UCSD-AML1 (cell line): ENCODE measurements around the gene DCAF17.
"Not testable (repeated sequence)": the region's sequence is repeated elsewhere in the genome, so short reads cannot be mapped to it uniquely, and the experiment has no call there.

Experiments used
- DNase-seq: peaks from one replicate; lab custom pipeline; 2025; ENCODE audit not compliant: unreplicated experiment; lab: John Stamatoyannopoulos, UW

The DCAF17 gene

GRCh38 chr2:171410624-171411023 is 23.4 kb upstream of the DCAF17 start:
- DNase-seq, result no peak

- DNase-seq, result no peak
Measured at GRCh38 chr2:171411214-171411613, 22.8 kb upstream of the DCAF17 start.

- no peak for DNase-seq
Measured at GRCh38 chr2:171411791-171412483, 22.1 kb upstream of the DCAF17 start.

GRCh38 chr2:171412571-171413175 is 21.4 kb upstream of the DCAF17 start:
- DNase-seq, result no peak

DNA sequence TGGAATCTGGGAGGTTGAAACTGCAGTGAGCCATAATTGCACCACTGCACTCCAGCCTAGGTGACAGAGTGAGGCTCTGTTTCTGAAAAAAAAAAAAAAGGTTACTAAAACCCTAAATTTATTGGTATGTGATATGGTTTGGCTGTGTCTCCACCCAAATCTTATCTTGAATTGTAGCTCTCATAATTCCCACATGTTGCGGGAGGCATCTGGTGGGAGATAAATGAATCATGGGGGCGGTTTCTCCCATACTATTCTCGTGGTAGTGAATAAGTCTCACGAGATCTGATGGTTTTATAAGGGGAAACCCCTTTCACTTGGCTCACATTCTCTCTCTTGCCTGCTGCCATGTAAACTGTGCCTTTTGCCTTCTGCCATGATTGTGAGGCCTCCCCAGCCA is 19.4 kb upstream of the DCAF17 start:
- not testable (repeated sequence) for DNase-seq

DNA sequence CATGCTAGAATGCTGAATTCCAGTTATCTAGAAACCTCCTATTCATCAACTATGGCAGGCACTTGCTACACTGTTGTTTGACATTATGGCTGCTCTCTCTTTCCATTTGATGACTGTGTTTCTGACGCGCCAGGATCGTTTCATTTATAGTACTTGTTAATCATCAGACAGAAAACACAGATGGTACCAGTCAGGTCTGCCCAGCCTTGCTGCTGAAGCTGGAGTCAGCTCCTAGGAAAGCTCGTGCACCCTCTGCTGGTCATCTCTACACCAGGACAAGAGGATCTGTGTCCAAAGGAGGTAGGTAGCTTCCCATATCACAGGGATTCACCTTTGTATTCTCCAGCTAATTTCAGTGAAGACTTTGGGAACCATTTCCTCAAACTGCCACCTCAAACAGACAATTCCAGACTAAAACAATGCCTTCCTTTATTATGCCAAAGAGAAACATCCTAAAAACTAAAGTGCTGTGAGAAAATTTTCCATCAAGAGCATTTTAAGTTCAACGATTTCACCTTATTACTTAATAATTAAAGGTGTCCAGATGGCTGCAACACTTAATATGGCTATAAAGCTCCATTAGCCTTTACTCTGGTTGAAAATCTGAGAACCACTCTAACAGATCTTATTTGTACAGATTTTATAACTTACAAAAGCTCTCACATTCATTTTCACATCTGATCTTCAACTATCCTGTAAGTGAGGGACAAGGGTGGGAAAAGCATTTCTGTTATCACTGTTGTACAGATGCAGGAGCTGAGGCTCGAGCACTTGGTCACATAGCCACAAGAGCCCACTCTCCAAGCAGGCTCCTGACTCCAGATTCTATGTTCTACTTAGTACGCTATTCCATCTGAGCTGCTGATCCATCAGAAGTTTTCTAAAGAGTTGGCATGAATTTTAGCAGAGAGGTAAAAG is 17.8 kb upstream of the DCAF17 start:
- peak; percentile 68 for DNase-seq

DNA sequence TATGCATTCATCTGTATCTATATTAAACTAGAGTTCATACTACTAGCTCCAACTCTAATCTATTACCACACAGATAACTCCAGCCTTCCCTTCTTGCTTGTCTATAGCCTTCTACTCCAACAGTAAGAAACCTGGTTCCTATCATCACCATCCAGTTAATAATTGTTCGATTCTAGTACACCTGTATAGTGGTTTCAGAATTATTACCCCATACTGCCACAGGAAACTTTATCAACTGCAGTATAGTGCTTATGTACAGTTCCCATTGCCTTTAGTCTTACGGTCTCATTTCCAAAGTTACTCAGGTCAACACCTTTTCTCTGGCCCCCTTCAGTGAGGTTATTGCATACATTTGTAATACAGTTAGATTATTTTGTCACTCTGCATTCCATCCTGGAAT is 14.7 kb upstream of the DCAF17 start:
- DNase-seq, result no peak

GRCh38 chr2:171420728-171421563 is 13.1 kb upstream of the DCAF17 start:
- DNase-seq, result no peak

- DNase-seq, result not testable (repeated sequence)
Measured at GRCh38 chr2:171422710-171423495, 11.1 kb upstream of the DCAF17 start.

GRCh38 chr2:171430516-171431410 is 3.3 kb upstream of the DCAF17 start:
- DNase-seq, result no peak

- DNase-seq, result no peak
Measured at GRCh38 chr2:171431677-171432167, 2.3 kb upstream of the DCAF17 start.

DNA sequence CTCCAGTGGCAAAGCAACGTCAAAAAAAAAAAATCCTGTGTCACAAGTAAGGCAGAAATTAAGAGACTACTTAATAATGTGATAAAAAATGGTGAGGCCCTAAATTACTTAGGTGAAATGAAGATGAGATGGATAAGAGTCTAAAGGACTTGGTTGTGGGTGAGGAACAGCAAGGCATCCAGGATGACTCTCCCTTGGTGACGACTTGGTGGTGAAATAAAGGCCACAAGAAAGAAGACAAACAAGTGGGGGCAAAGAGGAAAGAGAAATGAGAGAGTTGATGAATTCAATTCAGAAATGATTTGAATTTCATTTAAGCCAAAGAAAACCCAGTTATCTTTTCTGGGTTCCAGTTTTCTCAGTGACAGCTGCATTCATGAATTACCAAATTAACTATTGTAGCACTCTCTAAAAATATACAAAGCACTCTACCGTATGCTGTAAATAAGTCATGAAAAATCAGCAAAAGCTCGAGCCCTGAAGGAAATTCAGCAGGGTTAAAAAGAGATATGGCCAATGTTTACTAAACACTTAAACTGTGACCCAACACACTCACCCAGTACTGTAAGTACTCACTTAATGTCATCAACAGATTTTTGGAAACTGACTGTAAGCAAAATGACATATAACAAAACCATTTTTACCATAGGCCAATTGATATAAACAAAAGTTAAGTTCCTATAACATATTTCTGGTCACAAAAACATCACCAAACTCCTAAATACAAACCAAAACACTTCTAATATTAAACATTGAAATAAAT is 1.6 kb upstream of the DCAF17 start:
- DNase-seq, result no peak

- DNase-seq, result peak; percentile 50
Measured at GRCh38 chr2:171432969-171433762, 860 bp upstream of the DCAF17 start.

DNA sequence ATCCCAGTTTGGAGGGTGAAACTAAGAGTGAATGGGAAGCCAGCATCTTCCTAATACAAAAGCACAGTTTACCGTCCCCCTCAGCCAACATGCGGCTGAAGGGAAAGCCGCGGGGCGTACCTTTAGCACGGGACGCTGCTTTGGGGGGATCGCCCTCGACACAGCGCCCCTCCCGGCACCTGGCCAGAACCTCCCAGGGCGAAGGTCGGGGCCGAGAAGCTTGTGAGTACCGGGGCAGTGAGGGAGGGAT is 338 bp upstream of the DCAF17 start, which contains the start of gene METTL8:
TSS of gene METTL8 (minus strand) at position 228 of the 250 bp plus-strand sequence. CDS start 41,805 bp downstream, outside the sequence.
- DNase-seq, result no peak

GRCh38 chr2:171436307-171436706 is 2.3 kb downstream of the DCAF17 start:
- no peak for DNase-seq

- no peak for DNase-seq
Measured at GRCh38 chr2:171441470-171441869, 7.4 kb downstream of the DCAF17 start.

GRCh38 chr2:171447675-171448074 is 13.6 kb downstream of the DCAF17 start:
- no peak for DNase-seq

DNA sequence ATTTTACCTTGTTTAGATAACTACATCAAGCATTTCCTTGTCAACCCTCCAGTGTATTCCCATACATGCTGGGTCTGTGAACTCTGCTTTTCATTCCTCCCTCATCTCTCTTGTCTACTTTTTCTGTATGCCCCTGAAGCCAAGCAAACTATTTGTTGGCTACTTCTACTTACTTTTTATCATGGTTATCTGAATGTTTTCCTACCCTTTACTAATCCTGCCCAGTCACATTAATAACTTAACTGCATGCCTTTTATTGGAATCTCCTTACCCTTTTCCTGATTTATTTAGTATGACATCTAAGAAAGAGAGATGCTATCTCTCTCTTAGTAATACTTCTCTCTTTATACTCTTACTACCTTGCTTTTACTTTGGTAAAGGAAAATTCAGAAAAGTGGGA is 17.0 kb downstream of the DCAF17 start:
- DNase-seq, result no peak
